Mesenteric fat pad (tissue), 1 donor: Measurements from ENCODE around the gene PAEP. TPM values are rescaled to one million over a fixed set of nuclear protein-coding genes. Genes with fewer than 3 reads are reported as not detected.
A peak's percentile ranks its signal among the peaks of the same experiment; 100 is the strongest.

ENCODE experiments used
- DNase-seq: peaks from one replicate; pipeline ENCODE4 v3.0.0-alpha.2; 2020; ENCODE audit warnings: low spot score
- total RNA-seq: library from RNA; stranded (reverse); fragmentation: NEBNext Ultra II Directional; extraction: Animal tissue kit (Norgen Biotek cat#: 25700); gene quantifications from one replicate; pipeline ENCODE4 v1.2.1, GENCODE V29; 2021
- donor health status: DM: yes; HTN: yes; CAD: no.

Gene PAEP
- total RNA-seq, 1 donor from 2014 or later: not detected

DNA sequence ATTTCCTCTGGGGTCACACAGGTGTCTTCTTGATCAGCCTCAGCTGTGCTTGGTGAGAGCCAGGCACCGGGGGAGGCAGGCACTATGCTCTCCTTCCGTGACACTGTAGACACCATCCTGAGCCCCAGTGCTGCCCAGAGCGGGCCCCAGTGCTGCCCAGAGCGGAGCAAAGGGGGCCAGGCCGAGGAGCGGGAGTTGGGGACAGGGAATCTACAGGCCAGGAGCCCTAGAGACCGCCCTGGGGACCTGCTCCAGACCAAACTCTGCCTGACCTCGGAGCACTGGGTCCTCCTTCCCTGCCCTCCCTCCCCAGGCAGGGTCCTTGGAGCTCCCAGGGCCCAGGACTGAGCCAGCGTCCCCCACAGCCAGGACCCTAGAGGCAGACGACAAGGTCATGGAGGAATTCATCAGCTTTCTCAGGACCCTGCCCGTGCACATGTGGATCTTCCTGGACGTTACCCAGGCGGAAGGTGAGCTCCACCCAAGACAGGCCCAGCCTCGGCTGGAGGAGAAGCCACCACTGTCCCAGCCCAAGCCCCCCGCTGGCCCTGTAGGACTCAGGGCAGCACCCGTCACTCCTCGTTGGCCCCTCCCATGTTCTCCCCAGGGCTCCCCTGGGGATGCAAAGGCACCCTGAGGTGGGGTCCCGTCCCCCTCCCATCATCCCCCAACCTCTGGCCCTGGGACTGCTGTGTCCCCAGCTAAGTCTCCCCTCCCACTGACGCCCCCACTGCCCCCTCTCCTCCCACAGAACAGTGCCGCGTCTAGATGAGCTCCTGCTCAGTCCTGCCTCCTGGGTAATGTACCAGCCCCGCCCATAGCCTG is 30.2 kb downstream of the PAEP start:
- DNase-seq: peak; percentile 86

DNA sequence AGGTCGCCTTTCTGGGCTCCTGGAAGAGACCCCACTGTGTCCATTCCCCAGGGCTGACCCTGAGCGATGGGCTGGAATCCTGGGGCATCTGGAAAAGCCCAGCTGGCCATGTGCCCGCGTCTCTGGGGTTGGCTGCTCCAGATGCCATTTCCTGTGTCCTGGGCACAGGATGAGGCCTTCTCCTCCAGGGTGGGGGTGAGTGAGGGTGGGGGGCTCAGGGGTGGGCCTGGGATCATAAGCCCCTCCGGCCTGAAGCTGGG is 30.7 kb downstream of the PAEP start:
- no peak for DNase-seq

DNA sequence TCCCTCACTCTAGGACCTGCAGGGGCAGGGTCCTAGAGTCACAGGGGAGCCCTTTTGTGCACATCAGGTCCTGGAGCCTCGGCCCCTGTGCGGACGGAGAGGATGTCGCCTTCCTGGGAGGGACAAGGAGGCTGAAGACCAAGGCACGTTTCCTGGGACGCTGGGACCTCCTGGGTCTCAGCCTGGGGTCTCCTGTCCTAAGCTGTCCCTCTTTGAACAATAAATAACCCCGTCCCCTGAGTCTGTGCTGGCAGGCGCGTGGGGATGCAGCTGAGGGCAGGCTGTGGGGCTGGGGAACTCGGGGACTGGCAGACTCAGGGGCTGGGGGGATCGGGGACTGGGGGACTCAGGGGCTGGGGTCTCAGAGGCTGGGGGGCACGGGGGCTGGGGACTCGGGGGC is 31.1 kb downstream of the PAEP start:
- no peak for DNase-seq

DNA sequence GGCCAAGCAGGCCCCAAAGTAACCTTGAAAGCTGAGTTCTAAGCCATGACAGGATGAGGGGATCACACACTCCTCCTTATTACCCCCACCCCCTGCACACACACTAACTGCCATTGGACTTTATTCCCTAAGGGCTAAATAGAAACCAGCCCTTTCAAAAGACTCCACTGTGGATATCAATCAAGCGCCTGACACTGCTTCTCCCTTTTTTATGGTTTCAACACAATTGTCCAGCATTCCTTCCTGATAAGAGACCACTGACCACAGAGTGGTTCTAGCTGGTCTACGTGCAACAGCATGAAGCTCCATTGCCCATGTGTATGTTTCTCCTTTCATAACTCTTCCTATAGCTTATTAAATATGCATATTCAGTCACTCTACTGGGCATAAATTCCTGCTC is 34.7 kb downstream of the PAEP start:
- no peak for DNase-seq

DNA sequence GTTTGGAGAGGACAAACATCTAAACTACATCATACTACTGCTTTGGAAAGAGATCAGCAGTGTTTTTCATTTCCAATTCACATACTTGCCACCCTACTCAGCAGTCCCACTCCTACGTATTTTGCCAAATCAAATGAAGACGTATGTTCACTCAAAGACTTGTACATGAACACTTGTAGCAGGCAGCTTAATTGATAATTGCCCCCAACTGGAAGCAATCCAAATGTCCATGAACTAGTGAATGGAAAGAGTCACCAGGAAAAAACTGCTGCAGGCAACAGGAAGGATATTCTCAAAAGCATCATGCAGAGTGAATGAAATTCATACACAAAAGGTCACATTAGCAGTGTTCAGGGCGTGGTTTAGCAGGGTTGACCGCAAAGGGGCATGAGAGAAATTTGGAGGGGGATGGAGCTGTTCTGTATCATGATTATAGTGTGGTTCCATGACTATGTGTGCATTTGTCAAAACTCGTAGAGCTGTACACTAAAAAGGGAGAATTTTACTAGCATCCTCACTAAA is 38.8 kb downstream of the PAEP start:
- DNase-seq: no peak

DNA sequence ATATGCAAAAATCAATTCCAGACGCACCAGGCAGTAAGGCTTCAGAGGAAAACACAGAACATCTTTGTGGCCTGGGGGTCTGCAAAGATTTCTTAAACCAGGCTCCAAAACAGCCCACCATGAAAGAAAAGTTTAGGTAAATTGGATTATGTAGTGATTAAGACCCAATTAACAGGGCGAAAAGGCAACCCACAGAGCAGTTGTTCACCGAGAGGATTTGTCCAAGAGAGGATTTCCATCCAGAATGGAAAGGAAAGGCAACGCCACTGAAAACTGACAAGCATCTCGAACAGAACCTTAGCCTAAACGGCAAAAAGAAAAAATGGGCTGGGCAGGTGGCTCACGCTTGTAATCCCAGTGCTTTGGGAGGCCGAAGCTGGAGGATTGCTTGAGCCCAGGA is 40.4 kb downstream of the PAEP start:
- no peak for DNase-seq

DNA sequence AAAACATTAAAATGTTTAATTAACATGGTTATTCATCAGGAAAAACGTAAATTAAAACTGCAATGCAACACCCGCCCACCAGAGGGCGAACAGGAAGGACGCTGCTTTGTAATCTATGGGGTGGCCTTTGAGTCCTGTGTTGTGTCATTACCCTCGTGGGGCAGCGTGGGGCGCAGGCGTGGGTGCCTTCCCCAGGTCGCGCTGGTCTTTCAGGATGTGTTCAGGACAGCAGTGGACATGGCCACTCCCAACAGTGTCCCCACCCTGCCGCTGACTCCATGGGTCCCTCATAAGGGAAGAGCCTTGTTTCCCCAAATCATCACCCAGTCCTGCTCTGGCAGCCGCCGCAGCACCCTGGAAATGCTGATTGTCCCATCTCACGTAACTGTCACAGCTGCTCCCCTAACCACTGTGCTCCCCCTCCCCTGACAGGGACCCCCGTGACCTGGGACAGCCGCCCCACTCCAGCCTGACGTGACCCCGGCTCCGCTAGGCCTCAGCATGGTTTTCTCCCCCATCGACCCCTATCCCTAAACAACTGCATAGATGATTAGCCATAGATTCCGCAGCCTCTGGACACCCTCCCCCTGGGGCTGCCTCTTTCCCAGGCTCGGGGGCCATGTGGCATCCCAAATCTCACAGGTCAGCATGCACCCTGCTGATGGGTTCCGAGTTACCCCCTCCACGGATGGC is 41.4 kb downstream of the PAEP start:
- peak; percentile 81 for DNase-seq

DNA sequence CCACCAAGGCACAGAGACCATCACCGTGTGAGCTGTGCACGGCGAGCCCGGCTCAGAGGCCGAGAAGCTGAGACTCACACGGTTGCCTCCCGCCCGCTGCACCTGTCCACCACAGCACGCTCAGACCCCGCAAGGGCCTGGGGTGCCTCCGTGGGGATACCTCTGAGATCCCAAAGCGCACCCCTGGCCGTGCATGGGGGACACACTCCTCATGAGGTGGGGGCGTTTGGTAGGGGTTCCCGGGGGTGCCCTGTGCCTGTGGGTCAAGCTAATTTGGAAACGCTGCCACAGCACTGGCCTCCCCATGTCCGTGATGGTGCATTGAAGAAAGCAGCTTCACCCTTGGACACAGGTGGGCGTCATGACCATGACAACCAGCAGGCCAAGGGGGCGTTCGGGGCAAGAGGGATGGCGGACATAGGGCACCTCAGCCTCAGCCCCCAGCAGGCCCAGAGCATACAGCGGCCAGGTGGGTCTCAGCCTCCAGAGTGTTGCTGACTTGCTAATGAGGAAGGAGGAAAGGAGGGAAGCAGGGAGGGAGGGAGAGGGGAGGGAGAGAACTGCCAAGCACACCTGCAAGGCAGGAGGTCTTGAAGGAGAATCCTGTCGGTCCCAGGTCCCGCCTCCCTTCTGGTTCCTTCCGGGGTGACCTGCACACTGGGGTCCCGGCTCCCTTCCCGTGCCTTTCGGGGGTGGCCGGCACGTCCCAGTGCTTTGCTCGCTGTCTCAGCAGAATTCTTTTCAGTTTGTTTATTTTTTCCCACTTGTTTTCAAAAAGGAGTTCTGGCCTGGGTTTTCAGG is 43.1 kb downstream of the PAEP start:
- DNase-seq: peak; percentile 84

DNA sequence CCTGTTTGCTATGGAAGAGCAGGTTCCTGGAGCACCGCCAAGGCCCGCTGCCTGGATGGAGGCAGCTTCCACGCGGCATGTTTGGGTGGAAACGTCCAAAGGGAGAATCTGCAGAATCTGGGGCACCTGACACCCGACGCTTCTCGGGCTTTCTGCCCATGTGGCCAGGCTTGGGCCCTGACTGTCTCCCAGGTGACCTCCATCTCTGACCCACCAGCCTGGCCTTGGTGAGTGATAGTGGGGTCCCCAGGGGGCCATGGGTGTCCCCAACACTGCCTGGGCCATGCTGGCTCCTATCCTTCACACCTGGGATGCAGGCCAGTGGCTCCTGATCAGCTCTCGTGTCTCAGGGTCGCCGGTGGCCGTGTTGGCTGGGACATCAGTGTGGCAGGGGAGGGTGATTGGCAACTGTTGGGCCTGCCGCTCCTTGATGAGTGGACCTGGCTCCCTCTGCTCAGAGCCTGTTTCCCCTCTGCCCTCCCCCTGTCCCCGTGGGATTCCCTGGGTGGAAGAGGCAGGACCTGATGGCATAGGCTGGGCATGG is 43.8 kb downstream of the PAEP start:
- DNase-seq: no peak

DNA sequence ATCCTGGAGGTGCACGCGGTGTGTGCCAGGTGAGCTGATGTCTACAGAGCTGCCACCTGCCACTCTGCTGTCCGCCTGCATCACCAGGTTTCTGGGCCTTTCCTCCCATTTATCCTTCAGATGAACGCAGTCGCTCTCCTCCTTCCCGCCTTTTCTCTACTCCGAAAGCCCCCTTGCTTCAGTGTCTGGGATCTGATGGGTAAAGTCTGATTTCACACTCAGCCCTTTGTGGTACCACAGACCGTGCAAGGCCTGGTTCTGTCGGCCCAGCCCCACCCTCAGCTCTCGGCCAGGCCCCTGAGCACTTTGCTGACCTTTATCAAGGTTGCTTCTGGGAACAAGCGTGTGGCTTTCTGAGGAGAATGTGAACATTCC is 45.3 kb downstream of the PAEP start:
- DNase-seq: no peak

DNA sequence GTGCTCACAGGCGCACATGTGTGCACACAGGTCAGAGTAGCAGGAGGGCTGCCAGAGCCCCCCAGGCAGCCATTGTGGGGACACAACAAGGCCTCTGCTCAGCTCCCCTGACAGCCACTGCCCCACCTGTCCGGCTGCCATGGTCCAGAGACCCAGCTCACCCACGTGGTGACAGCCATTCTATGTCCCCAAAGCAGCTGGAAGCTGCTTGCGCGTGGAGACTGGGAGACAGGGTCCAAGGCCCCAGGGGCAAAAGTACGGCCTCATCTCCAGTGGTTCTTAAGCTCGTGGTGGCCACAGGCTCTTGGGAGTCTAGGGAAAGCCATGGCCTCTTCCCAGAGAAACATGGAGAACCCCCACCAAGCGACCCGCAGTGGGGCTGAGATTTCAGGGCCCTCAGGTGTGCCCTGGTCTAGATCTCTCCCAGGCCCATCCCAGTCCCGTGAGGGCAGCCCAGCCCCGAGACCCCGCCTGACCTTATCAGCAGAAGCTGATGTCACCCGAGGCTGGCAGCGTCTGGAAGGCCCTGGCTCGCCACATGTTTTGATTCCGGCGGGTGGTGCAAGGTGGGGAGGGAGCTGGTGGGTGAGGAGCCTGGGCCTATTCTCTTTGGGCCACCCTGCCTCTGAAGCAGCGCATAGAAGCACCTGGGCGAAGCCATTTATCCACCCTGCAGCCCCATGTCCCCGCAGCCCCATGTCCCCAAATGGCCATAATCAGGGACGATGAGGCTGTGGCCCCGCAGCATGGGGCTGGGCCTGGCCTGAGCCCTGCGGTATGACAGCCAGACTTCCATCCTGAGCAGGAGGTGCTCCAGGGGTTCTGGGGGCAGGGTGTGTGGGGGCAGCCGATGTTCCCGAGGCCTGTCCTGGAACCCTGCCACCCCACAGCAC is 46.1 kb downstream of the PAEP start:
- DNase-seq: peak; percentile 81

DNA sequence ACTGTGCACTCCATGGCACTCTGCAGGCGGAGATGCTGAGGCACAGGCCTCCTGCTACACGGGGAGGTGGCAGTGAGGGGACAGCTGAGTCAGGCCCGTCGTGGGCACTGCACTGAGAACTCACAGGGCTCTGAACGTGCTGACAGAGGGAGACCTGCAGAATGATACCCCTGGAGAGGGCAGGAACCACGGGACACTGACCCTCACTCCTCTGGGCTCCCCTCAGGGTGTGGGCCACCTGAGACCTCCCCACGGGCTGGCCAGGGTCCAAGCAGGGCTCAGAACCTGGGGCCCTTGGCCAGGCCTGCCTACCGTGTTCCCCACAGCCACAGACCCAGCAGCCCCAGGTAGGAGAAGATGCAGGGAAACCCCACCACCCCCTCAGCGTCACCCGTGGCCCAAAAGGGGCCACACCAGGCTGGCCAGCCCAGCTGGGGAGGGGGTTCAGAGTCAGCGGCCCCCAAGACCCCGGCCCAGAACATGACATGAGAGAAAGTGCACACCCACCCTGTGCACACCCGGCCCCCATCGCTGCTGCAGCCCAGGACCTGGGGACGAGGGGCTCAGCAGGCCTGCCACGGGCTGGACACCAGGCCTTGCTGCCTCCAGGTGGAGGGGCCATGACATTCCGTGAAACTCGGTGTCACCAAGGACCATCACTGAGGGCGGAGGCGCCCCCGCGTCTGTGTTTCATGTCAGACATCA is 46.9 kb downstream of the PAEP start:
- DNase-seq: no peak

DNA sequence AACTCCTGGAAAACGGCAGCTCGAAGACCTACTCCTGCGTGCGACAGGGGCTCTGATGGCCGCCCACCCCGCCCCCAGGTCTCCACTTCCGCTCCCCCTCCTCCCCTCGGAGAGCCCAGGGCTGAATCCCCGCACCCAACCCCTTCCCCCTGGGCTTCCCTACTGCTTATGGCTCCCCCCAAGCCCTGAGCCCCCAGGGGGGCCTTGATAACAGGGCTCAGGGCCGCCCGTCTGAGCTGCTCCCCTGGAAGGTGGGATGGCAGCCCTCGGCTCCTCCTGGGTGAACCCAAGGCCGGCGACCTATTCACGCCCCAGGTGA is 47.4 kb downstream of the PAEP start:
- no peak for DNase-seq

DNA sequence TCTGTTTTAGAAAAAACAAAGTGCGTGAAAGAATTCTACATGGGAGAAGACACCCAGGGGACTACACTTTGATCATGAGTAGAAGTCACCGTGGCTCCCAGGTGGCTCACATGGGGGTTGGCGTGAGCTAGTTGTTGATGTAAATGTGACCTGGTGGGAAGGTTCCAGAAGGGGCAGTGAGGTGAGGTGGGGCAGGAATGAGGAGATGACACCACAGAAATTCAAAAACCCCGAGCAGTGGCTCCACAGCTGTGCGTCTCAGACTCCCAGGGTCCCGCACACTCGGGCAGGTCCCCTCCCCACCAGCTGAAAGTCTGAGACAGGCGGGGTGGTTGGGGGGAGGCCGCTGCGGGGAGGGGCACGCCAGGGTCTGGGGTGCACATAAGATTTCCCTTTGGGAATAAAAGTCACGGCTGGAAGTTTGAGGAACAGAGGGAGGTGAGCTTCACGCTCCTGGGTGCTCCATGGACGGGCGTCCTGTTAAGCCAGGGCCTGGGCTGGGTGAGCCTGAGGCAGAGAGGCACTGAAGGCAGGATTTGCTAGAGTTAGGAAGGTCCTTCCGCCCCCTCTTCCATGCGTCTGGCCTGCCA is 47.9 kb downstream of the PAEP start:
- no peak for DNase-seq

DNA sequence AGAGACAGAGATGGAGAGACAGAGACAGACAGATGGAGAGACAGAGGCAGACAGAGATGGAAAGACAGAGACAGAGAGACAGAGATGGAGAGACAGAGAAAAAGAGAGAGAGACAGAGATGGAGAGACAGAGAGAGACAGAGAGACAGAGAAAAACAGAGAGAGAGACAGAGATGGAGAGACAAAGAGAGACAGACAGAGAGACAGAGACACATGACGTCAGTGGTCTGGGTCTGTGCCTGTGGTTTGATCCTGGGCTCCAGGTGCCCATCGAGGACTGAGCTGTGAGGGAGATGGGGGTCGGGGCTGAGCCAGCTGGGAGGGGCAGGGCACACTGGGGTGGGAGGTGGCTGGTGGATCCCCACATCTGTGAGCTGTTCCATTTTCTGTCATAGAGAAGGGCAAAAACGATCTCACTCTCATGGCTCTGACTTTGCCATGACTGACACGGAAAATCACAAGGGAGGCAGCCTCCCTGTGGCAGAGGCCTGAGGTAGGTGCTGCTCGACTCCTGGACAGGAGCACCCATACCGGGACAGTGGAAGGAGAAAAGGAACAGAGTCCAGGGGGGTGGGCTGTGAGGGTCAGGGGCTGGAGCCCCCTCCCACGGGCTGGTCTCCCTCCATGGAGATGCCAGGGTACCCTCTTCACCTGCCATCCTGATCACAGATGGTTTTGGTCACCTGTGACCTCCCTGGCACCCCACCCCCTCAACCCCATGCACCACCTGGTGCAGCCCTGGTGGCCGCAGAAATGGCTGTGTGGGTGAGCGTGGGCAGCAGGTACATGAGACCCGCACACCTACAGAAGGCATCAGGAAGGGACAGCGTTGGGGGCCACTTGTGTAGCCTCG is 49.0 kb downstream of the PAEP start:
- no peak for DNase-seq

DNA sequence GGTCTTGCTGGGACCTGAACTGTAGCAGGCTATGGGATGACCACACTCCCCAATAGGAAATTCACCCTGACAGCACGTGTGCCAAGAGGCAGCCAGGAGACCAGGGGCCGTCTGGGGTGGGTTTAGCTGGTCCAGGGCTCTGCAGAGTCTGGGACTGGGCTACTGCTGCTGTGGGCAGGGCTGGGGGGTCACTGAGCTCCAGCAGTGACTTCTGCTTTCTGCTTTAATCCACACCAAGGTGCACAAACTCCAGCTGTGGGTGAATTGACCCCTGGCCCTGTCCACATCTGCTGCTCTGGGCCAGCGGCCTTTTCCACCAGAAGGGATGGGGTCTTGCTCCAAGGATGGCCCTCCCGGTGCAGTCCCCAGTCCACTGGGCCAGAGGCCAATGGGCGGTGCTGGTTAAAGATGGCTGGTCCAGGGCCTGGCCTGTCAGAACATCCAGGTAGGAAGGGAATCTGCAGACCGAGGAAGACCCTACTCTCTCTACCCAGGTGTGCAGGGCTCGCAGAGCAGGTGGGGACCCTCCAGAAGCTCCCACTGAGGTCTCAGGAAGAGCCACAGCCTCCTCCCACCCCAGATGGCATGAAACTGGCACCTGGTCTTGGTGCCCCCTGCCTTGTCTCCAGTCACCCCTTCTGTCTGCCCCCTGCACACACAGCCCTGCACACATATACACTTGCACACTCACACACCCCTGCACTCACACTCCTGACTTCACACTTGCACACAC is 49.8 kb downstream of the PAEP start:
- DNase-seq: no peak

DNA sequence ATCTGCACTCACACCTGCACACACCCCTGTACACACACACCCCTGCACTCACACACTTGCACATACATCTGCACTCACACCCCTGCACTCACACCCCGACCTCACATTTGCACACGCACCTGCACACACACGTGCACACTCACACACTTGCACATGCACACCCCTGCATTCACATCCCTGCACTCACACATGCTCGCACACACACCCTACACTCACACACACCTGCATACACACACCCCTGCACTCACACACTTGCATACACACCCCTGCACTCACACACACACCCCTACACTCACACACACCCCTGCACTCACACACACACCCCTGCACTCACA is 50.3 kb downstream of the PAEP start:
- DNase-seq: no peak

DNA sequence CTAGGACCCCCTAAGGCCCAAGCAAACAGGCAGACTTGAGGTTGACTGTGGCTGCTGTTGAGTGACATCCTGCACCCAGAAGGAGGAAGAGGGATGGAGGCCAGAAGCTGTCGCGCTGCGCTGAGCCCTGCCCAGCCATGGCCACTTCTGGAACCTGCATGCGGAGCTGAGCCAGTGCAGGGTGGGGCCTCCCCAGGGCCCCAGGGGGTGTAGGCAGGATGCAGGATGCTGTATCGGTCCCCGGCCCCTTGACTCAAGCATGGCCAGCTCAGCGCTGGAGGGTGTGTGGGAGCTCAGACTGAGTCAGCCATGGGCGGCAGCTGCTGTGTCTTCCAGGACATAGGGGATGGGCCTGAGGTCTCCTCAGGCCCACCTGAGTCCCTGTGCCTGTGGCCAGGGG is 50.9 kb downstream of the PAEP start:
- DNase-seq: no peak
